NCI-H187 treated with DMSO at 0.1 percent for 48 hours (cell line): Measurements from ENCODE around the gene ADRA2C.

ENCODE experiments used
- DNase-seq: peaks from one replicate; lab custom pipeline; 2025; lab: John Stamatoyannopoulos, UW

Gene ADRA2C

GRCh38 chr4:3797831-3798790 is 31.9 kb downstream of the ADRA2C start:
- DNase-seq: no peak

- no peak for DNase-seq
These were observed 33.3 kb downstream of the ADRA2C start for GRCh38 chr4:3799496-3799895.

GRCh38 chr4:3800351-3800750 is 34.2 kb downstream of the ADRA2C start:
- DNase-seq: no peak

GRCh38 chr4:3801521-3801920 is 35.3 kb downstream of the ADRA2C start:
- DNase-seq: no peak

GRCh38 chr4:3801931-3802550 is 35.9 kb downstream of the ADRA2C start:
- no peak for DNase-seq

- DNase-seq: no peak
These were observed 36.6 kb downstream of the ADRA2C start for GRCh38 chr4:3802571-3803474.

GRCh38 chr4:3803475-3803847 is 37.3 kb downstream of the ADRA2C start:
- no peak for DNase-seq

- DNase-seq: no peak
These were observed 37.8 kb downstream of the ADRA2C start for GRCh38 chr4:3803946-3804345.

- no peak for DNase-seq
These were observed 38.8 kb downstream of the ADRA2C start for GRCh38 chr4:3805026-3805425.

GRCh38 chr4:3805731-3806130 is 39.5 kb downstream of the ADRA2C start:
- DNase-seq: no peak

- DNase-seq: no peak
These were observed 41.1 kb downstream of the ADRA2C start for GRCh38 chr4:3807311-3807710.

GRCh38 chr4:3807822-3808496 is 41.8 kb downstream of the ADRA2C start:
- DNase-seq: no peak

- DNase-seq: no peak
These were observed 42.4 kb downstream of the ADRA2C start for GRCh38 chr4:3808597-3808996.

GRCh38 chr4:3809028-3809427 is 42.8 kb downstream of the ADRA2C start:
- DNase-seq: no peak

GRCh38 chr4:3809451-3810110 is 43.4 kb downstream of the ADRA2C start:
- no peak for DNase-seq

- DNase-seq: no peak
These were observed 44.0 kb downstream of the ADRA2C start for GRCh38 chr4:3810111-3810680.

- no peak for DNase-seq
These were observed 44.8 kb downstream of the ADRA2C start for GRCh38 chr4:3810796-3811485.

- DNase-seq: no peak
These were observed 45.4 kb downstream of the ADRA2C start for GRCh38 chr4:3811621-3812020.

GRCh38 chr4:3812211-3812934 is 46.2 kb downstream of the ADRA2C start:
- no peak for DNase-seq
